Measurements from ENCODE around the gene TBX21.

TBX21 gene

GRCh38 chr17:47692895-47693730, 39.9 kb upstream of the TBX21 start:
- H3K27me3 ChIP-seq: no peaks in the 10 kb centered on the region
- TF ChIP-seq, protein P1, sequence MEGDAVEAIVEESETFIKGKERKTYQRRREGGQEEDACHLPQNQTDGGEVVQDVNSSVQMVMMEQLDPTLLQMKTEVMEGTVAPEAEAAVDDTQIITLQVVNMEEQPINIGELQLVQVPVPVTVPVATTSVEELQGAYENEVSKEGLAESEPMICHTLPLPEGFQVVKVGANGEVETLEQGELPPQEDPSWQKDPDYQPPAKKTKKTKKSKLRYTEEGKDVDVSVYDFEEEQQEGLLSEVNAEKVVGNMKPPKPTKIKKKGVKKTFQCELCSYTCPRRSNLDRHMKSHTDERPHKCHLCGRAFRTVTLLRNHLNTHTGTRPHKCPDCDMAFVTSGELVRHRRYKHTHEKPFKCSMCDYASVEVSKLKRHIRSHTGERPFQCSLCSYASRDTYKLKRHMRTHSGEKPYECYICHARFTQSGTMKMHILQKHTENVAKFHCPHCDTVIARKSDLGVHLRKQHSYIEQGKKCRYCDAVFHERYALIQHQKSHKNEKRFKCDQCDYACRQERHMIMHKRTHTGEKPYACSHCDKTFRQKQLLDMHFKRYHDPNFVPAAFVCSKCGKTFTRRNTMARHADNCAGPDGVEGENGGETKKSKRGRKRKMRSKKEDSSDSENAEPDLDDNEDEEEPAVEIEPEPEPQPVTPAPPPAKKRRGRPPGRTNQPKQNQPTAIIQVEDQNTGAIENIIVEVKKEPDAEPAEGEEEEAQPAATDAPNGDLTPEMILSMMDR (IDR thresholded peaks at IDR 0.05): no peak
- H3K4me1 ChIP-seq: peaks cover 0 to 35% (median 14%) of the 10 kb centered on the region in 4 donors
- no peaks in the 10 kb centered on the region for H3K9me3 ChIP-seq
- H3K27ac ChIP-seq: peak overlapping the region; percentile 82 to 87
- H3K4me3 ChIP-seq: peak overlapping the region; percentile 83 to 96
- intact Hi-C loops (cut with DNase I; ENCODE audit: low total_unique reads): loop anchor here (10.0 kb wide), 1 partner anchor 412 kb away; the partner anchor contains the start of genes CBX1 and SNX11
- H3K36me3 ChIP-seq: no peaks in the 10 kb centered on the region
- DNase-seq: peak in 1 of 2 donors; percentile 54

DNA sequence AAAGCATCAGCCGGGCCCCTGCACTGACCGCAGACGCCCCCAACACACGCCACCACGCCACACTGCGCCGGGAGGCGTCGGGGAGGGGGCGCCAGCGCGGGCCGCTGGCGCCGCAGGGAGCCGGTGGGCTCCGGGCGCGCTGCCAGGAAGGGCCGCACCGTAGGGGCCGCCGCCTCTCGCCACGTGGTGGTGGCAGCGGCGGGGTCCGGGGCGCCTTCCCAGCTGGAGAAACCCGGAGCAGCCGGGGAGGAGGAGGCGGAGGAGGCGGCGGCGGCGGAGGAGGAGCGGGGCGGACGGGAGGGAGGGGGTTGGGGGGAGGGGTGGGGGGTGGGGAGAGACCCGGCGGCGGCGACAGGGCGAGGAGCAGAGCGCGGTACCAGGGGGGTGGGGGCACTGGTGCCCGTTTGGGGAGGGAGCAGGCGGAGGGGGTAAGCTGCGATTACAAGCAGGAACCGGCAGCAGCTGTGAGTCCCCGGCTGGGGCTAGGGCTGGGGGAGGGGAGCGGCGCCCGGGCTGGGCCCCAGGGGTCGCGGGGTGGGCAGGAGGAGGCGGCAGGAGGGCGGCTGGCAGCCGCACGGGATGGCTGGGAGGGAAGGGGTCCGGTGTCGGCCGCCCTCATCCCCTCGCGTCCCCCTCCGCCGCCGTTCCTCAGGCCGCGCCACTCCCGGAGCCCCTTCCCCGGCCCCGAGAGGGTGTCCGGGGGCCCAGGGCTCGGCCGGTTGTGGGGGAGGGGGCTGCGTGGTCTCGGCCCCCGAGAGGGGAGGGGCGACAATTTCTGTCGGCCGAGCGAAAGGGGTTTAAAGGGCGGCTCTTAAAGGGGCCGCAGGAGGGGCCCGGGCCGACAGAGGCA, 39.1 kb upstream of the TBX21 start, which contains the start of gene TBKBP1:
Gene TBKBP1, plus strand, starts transcription at position 431 of the 850 bp plus-strand sequence. CDS start 1,952 bp downstream, outside the sequence.
- peak; percentile 40 to 76 for DNase-seq
- Histone ChIP-seq H3K9me3 (no peaks in the 10 kb centered on the region), H3K4me3 (peak within 1 kb of the TSS; percentile 83 to 96), H3K27me3 (no peaks in the 10 kb centered on the region), H3K4me1 (peaks cover 0 to 35% (median 14%) of the 10 kb centered on the region in 4 donors), H3K36me3 (no peaks in the 10 kb centered on the region), H3K27ac (peak within 1 kb of the TSS; percentile 82 to 87)
- TF ChIP-seq, protein P1 (IDR thresholded peaks at IDR 0.05): no peak
- intact Hi-C loops (cut with DNase I; ENCODE audit: low total_unique reads): loop anchor here (10.0 kb wide), 1 partner anchor 411 kb away; the partner anchor contains the start of genes CBX1 and SNX11

DNA sequence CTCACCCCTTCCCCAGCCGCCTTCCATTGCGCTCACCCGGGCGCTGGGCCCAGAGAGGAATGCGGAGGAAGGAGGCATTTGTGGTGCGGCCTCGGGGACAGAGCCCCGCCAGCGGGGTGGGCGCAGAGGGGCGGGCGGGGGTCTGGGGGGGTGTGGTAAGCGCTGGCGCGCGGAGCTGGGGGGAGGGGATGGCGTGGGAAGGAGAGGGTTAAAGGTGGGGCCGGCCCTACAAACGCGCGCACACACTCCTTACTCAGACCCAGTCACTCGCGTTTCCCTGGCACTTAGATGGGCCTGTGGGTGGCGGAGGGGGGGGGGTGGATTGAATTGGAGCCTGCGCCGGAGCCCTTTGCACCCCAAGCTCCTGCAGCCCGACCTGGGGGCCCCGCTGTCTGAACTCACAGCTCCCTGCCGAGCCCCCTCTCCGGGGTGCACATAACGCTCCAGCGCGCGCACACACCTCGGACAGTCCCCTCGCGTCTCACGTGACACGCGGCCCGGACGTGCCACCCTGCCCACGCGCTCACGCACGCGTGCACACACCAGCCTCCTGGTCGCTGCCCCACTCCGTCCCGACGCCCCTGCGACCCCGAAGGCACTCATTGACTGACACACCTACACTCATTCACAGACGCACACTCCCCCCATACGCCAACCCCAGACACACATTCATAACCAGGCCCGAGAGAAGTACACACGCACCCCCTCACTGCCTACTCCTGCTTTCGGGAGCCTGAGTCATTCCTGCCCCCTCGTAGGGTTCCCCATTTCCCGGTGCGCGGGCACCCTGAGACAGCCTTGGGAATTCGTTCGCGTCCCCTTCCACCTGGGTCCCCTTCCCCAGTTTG, 38.2 kb upstream of the TBX21 start:
- Histone ChIP-seq H3K4me3 (peak overlapping the region; percentile 83 to 96), H3K36me3 (peaks cover 5 to 8% (median 6%) of the 10 kb centered on the region in 3 donors), H3K4me1 (peaks cover 0 to 35% (median 14%) of the 10 kb centered on the region in 4 donors), H3K9me3 (no peaks in the 10 kb centered on the region), H3K27me3 (no peaks in the 10 kb centered on the region), H3K27ac (peak overlapping the region; percentile 82 to 87)
- peak; percentile 58 to 88 for DNase-seq
- TF ChIP-seq, protein P1 (IDR thresholded peaks at IDR 0.05): no peak
- intact Hi-C loops (cut with DNase I; ENCODE audit: low total_unique reads): loop anchor here (10.0 kb wide), 1 partner anchor 410 kb away; the partner anchor contains the start of genes CBX1 and SNX11

- Histone ChIP-seq H3K4me3 (peak overlapping the region; percentile 83 to 96), H3K9me3 (no peaks in the 10 kb centered on the region), H3K4me1 (peaks cover 0 to 35% (median 14%) of the 10 kb centered on the region in 4 donors), H3K36me3 (peaks cover 9 to 16% (median 11%) of the 10 kb centered on the region in 3 donors), H3K27me3 (no peaks in the 10 kb centered on the region), H3K27ac (peak overlapping the region; percentile 82 to 87)
- intact Hi-C loops (cut with DNase I; ENCODE audit: low total_unique reads): loop anchor here (10.0 kb wide), 1 partner anchor 409 kb away; the partner anchor contains the start of genes CBX1 and SNX11
- TF ChIP-seq, protein P1 (IDR thresholded peaks at IDR 0.05): no peak
- DNase-seq: peak; percentile 55 to 82
These were observed 37.3 kb upstream of the TBX21 start for GRCh38 chr17:47695429-47696376.

Measured in tibial artery (tissue), 4 donors.